K562 (cell line): Measurements from ENCODE around the gene SIGLEC1.

Source experiments
- EP300 ChIP-seq: IDR thresholded peaks from 2 replicates; pipeline ENCODE4 v1.6.1; 2012; ENCODE audit warnings: low read length, improper control_type of control experiment
- EZH2 ChIP-seq: IDR thresholded peaks from 2 replicates; pipeline ENCODE4 v1.6.1; 2012; ENCODE audit warnings: low read depth, mild to moderate bottlenecking, inconsistent platforms, low read length, borderline replicate concordance
- NFYB ChIP-seq: IDR thresholded peaks from 2 replicates; pipeline ENCODE4 v1.6.1; 2011; ENCODE audit warnings: mild to moderate bottlenecking, moderate library complexity; ENCODE audit not compliant: insufficient read length; ENCODE audit errors: extremely low read depth
- POLR2AphosphoS2 ChIP-seq: IDR thresholded peaks from 2 replicates; pipeline ENCODE4 v1.6.1; 2012; ENCODE audit warnings: low read length, improper control_type of control experiment
- SMARCB1 ChIP-seq: IDR thresholded peaks from 2 replicates; pipeline ENCODE4 v1.6.1; 2011; ENCODE audit warnings: improper control_type of control experiment, low read depth; ENCODE audit not compliant: insufficient read length
- SRSF3 ChIP-seq: fragments of 200-400 bp; formaldehyde crosslinking; IDR thresholded peaks from 2 replicates; pipeline ENCODE4 v1.6.1; 2016; ENCODE audit warnings: mild to moderate bottlenecking, low read length, moderate library complexity; ENCODE audit not compliant: insufficient read depth
- TAF15 ChIP-seq: fragments of 200-400 bp; formaldehyde crosslinking; IDR thresholded peaks from 2 replicates; pipeline ENCODE4 v1.6.1; 2017; ENCODE audit warnings: mild to moderate bottlenecking, low read depth, low read length, moderate library complexity
- ZNF644 ChIP-seq: fragments of 200-800 bp; sonication (Bioruptor generic); IDR thresholded peaks from 2 replicates; pipeline ENCODE4 v1.6.1; 2016; ENCODE audit warnings: low read depth, missing genetic modification characterization, missing compliant biosample characterization
- TF ChIP-seq, protein P1 (sequence below), 3 experiments: IDR thresholded peaks in 2 of 3; conservative IDR thresholded peaks in 1 of 3; 2 replicates each; pipeline ENCODE4 v1.5.1; 2011 to 2012; ENCODE audit warnings: low read length in 3 of 3, mild to moderate bottlenecking in 3 of 3, control low read depth in 2 of 3, improper control_type of control experiment in 1 of 3, inconsistent platforms in 1 of 3, low read depth in 1 of 3, mixed read lengths in 1 of 3, moderate library complexity in 1 of 3; ENCODE audit not compliant: insufficient read depth in 2 of 3
- TF ChIP-seq, protein P2 (sequence below): fragments of 450-650 bp; formaldehyde crosslinking; IDR thresholded peaks from 2 replicates; pipeline ENCODE4 v1.4.0; 2022; ENCODE audit warnings: mild to moderate bottlenecking, moderate library complexity

DNA sequence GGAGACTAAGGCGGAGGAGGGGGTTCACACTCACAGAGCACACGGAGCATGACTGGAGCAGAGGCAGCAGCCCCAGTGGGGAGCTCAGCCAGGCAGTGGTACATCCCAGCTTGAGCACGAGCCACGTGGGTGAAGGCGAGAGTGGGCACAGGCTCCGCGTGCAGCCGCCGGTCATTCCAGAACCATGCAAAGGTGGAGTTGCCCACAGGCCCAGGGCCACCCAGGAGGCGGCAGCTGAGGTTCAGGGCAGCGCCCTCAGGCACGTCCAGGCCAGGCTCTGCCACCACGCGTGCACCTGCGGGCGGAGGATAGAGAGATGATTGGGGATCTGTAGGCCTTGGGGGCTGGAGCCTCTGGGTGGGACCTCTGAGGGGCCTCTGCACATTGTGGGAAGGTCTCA lies 21.1 kb downstream of the SIGLEC1 start:
- TF ChIP-seq, protein P1, sequence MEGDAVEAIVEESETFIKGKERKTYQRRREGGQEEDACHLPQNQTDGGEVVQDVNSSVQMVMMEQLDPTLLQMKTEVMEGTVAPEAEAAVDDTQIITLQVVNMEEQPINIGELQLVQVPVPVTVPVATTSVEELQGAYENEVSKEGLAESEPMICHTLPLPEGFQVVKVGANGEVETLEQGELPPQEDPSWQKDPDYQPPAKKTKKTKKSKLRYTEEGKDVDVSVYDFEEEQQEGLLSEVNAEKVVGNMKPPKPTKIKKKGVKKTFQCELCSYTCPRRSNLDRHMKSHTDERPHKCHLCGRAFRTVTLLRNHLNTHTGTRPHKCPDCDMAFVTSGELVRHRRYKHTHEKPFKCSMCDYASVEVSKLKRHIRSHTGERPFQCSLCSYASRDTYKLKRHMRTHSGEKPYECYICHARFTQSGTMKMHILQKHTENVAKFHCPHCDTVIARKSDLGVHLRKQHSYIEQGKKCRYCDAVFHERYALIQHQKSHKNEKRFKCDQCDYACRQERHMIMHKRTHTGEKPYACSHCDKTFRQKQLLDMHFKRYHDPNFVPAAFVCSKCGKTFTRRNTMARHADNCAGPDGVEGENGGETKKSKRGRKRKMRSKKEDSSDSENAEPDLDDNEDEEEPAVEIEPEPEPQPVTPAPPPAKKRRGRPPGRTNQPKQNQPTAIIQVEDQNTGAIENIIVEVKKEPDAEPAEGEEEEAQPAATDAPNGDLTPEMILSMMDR (IDR thresholded peaks at IDR 0.05 in 2 of 3, conservative IDR thresholded peaks at IDR 0.05 in 1 of 3; ENCODE audit: insufficient read depth in 2 of 3, low read depth in 1 of 3, low read length in 3 of 3): no peak
- TF ChIP-seq EP300 (no peak), POLR2AphosphoS2 (no peak), EZH2 (no peak), NFYB (no peak), SRSF3 (no peak), SMARCB1 (no peak), ZNF644 (tag) (no peak), TAF15 (no peak)
- TF ChIP-seq, protein P2, sequence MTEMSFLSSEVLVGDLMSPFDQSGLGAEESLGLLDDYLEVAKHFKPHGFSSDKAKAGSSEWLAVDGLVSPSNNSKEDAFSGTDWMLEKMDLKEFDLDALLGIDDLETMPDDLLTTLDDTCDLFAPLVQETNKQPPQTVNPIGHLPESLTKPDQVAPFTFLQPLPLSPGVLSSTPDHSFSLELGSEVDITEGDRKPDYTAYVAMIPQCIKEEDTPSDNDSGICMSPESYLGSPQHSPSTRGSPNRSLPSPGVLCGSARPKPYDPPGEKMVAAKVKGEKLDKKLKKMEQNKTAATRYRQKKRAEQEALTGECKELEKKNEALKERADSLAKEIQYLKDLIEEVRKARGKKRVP: no peak
